K562 (cell line): ENCODE data around the gene CLEC4E. TPM values are rescaled to one million over a fixed set of nuclear protein-coding genes. Genes with fewer than 3 reads are reported as not detected.

Experiments used
- ATF3 ChIP-seq, 2 experiments: fragments of 450-650 bp in 1 of 2; sonication (generic) in 1 of 2; formaldehyde crosslinking in 1 of 2; IDR thresholded peaks in 1 of 2; conservative IDR thresholded peaks in 1 of 2; 2 replicates each; pipeline versions ENCODE4 v1.6.1 to v1.8.1; 2016 to 2023; ENCODE audit warnings: mild to moderate bottlenecking in 2 of 2, moderate library complexity in 2 of 2, inconsistent platforms in 1 of 2, missing genetic modification reagents in 1 of 2
- CEBPZ ChIP-seq: fragments of 150-350 bp; IDR thresholded peaks from 2 replicates; pipeline ENCODE4 v1.6.1; 2014; ENCODE audit warnings: low read depth, mild to moderate bottlenecking, low read length, borderline replicate concordance
- CREB1 ChIP-seq, 2 experiments: sonication (generic) in 1 of 2; formaldehyde crosslinking in 1 of 2; IDR thresholded peaks; 2 replicates each; pipeline versions ENCODE4 v1.6.1 to v1.8.0; 2012 to 2022; ENCODE audit warnings: inconsistent platforms in 1 of 2, mild to moderate bottlenecking in 1 of 2, missing genetic modification reagents in 1 of 2, moderate library complexity in 1 of 2
- IRF9 ChIP-seq: fragments of 450-650 bp; IDR thresholded peaks from 2 replicates; pipeline ENCODE4 v1.6.1; 2016; ENCODE audit warnings: missing biosample characterization, missing genetic modification characterization
- NFIC ChIP-seq: fragments of 450-650 bp; IDR thresholded peaks from 2 replicates; pipeline ENCODE4 v1.6.1; 2017; ENCODE audit warnings: mild to moderate bottlenecking, inconsistent platforms
- PCBP2 ChIP-seq: fragments of 200-400 bp; formaldehyde crosslinking; IDR thresholded peaks from 2 replicates; pipeline ENCODE4 v1.6.1; 2018; ENCODE audit warnings: low read length, low read depth, mild to moderate bottlenecking, moderate library complexity; ENCODE audit not compliant: poor library complexity, severe bottlenecking
- RAD21 ChIP-seq, 2 experiments: fragments of 250-450 bp in 1 of 2; fragments of 450-650 bp in 1 of 2; sonication (Bioruptor Pico) in 1 of 2; formaldehyde crosslinking in 1 of 2; IDR thresholded peaks in 1 of 2; conservative IDR thresholded peaks in 1 of 2; 2 replicates each; pipeline versions ENCODE4 v1.4.0 to v1.8.0; 2020 to 2022; ENCODE audit warnings: mild to moderate bottlenecking in 2 of 2, moderate library complexity in 1 of 2
- REST ChIP-seq, 2 experiments: fragments of 450-650 bp; formaldehyde crosslinking in 1 of 2; IDR thresholded peaks; 2 replicates each; pipeline versions ENCODE4 v1.4.0 to v1.6.1; 2014 to 2020; ENCODE audit warnings: mild to moderate bottlenecking in 2 of 2, borderline replicate concordance in 1 of 2, low read depth in 1 of 2
- ZFP91 ChIP-seq: sonication (generic); formaldehyde crosslinking; IDR thresholded peaks from 2 replicates; pipeline ENCODE4 v1.8.0; 2022; ENCODE audit warnings: mild to moderate bottlenecking, missing genetic modification reagents
- polyA plus RNA-seq, 8 experiments: library from polyadenylated mRNA; depleted of rRNA in 4 of 8; stranded (reverse) in 5 of 8; unstranded in 3 of 8; fragments of >200 nt; fragmentation: Nextera tagmentation in 2 of 8; fragmentation: Illumina TruSeq in 1 of 8; extraction: Ambion mirVana in 2 of 8; extraction: Trizol in 1 of 8; gene quantifications; 2 replicates each; pipeline versions ENCODE4 v1.2.1 to v1.2.3, GENCODE V29; 2011 to 2014; ENCODE audit warnings: inconsistent platforms in 1 of 8, missing spikeins in 1 of 8
- total RNA-seq, 7 experiments: library from RNA; depleted of rRNA in 6 of 7; stranded (reverse); fragments of >200 nt in 6 of 7; fragmentation: Illumina TruSeq in 2 of 7; extraction: Trizol in 2 of 7; gene quantifications; 2 replicates each; pipeline versions ENCODE4 v1.2.1 to v1.2.3, GENCODE V29; 2011 to 2021; ENCODE audit warnings: low replicate concordance in 1 of 7

CLEC4E gene
- total and polyA plus RNA-seq, 9 of the 15 experiments (the other 6 are each of a cell fraction or from before 2014, with no cell fraction given) = not detected

GRCh38 chr12:8544295-8544694 is 3.6 kb upstream of the CLEC4E start (continued):
- TF ChIP-seq ATF3 (IDR thresholded peaks at IDR 0.05) (no peak), ATF3 (CRISPR knock-in tag; conservative IDR thresholded peaks at IDR 0.05) (no peak), IRF9 (tag) (no peak), CEBPZ (no peak), REST (IDR thresholded peaks at IDR 0.05; ENCODE audit: borderline replicate concordance) (peak; percentile 22; the same call in 1 of the 2 replicates), REST (CRISPR knock-in tag; IDR thresholded peaks at IDR 0.05; ENCODE audit: low read depth) (no peak), PCBP2 (no peak), RAD21 (CRISPR knock-in tag; conservative IDR thresholded peaks at IDR 0.05 in 1 of 2, IDR thresholded peaks at IDR 0.05 in 1 of 2) (peak; percentile 35 to 59), CREB1 (IDR thresholded peaks at IDR 0.05) (no peak), CREB1 (CRISPR knock-in tag; IDR thresholded peaks at IDR 0.05) (no peak), NFIC (no peak), ZFP91 (CRISPR knock-in tag) (no peak)
